Suprapubic skin (tissue), 4 donors: ENCODE measurements around the gene FBXO17. TPM values are rescaled to one million over a fixed set of nuclear protein-coding genes. Genes with fewer than 3 reads are reported as not detected.

Experiments used
- DNase-seq, 2 donors: peaks; one replicate each; pipeline ENCODE4 v3.0.0-alpha.2; 2019; ENCODE audit warnings: low spot score in 2 of 2
- H3K27ac ChIP-seq: fragments of 200-600 bp; sonication (generic); one replicate; pipeline ENCODE4 v1.5.1; 2019
- H3K27me3 ChIP-seq: fragments of 200-600 bp; sonication (generic); one replicate; pipeline ENCODE4 v1.5.1; 2019
- H3K36me3 ChIP-seq: fragments of 200-600 bp; sonication (generic); one replicate; pipeline ENCODE4 v1.5.1; 2019
- H3K4me1 ChIP-seq: fragments of 200-600 bp; sonication (generic); one replicate; pipeline ENCODE4 v1.5.1; 2019
- H3K4me3 ChIP-seq: fragments of 200-600 bp; sonication (generic); one replicate; pipeline ENCODE4 v1.5.1; 2019; ENCODE audit warnings: mild to moderate bottlenecking
- H3K9me3 ChIP-seq: fragments of 200-600 bp; sonication (generic); one replicate; pipeline ENCODE4 v1.5.1; 2019
- EP300 ChIP-seq: sonication (generic); formaldehyde crosslinking; IDR thresholded peaks from one replicate; pipeline ENCODE4 v1.6.1; 2017; ENCODE audit warnings: antibody characterized with exemption
- POLR2A ChIP-seq, 2 donors: fragments of 450-650 bp; IDR thresholded peaks; one replicate each; pipeline ENCODE4 v1.6.1; 2017; ENCODE audit warnings: antibody characterized with exemption in 2 of 2, mild to moderate bottlenecking in 2 of 2, moderate library complexity in 2 of 2
- POLR2AphosphoS5 ChIP-seq, 3 donors: sonication (generic); formaldehyde crosslinking; IDR thresholded peaks; one replicate each; pipeline ENCODE4 v1.6.1; 2017; ENCODE audit warnings: antibody characterized with exemption in 3 of 3
- WGBS: methylation state at CpG from one replicate; pipeline ENCODE4 v1.1.5; 2018; 5-methylcytosine and 5-hydroxymethylcytosine counted together
- total RNA-seq, 4 donors: library from RNA; depleted of rRNA; stranded (reverse); fragments of >200 nt; gene quantifications; one replicate each; pipeline ENCODE4 v1.1.0, GENCODE V29; 2016
- TF ChIP-seq, protein P1 (sequence below), 2 donors: fragments of 200-600 bp in 1 of 2; fragments of 450-650 bp in 1 of 2; sonication (generic) in 1 of 2; IDR thresholded peaks; one replicate each; pipeline ENCODE4 v1.5.1; 2016 to 2019; ENCODE audit warnings: antibody characterized with exemption in 2 of 2, mild to moderate bottlenecking in 1 of 2, moderate library complexity in 1 of 2

The FBXO17 gene
- total RNA-seq, 4 donors from 2014 or later: 11.3 to 35.1 (median 20.4) TPM

DNA sequence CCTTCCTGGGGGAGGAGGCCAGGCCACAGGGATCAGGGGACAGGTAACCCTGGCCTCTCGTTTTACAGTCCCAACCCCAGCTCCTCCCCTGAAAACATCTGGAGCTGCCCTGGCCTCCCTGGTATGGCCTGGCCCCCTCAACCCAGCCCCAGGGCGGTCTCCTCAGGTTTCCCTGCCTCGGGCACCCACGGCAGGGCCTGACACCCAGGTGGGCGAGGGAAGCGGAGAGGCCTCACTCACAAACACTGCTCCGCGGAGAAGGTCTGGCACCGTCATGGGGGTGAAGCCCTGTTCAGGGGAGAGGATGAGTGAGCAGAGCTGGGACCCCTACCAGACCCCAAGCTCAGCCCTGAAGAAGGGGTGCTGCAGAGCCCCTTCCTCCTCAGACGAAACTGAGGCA lies 57.0 kb downstream of the FBXO17 start:
- WGBS: 91% methylated on average over 9 of the region's 10 CpGs
- no peak for DNase-seq
- TF ChIP-seq EP300: no peak
- no peak for TF ChIP-seq POLR2A (IDR thresholded peaks at IDR 0.05)
- TF ChIP-seq, protein P1, sequence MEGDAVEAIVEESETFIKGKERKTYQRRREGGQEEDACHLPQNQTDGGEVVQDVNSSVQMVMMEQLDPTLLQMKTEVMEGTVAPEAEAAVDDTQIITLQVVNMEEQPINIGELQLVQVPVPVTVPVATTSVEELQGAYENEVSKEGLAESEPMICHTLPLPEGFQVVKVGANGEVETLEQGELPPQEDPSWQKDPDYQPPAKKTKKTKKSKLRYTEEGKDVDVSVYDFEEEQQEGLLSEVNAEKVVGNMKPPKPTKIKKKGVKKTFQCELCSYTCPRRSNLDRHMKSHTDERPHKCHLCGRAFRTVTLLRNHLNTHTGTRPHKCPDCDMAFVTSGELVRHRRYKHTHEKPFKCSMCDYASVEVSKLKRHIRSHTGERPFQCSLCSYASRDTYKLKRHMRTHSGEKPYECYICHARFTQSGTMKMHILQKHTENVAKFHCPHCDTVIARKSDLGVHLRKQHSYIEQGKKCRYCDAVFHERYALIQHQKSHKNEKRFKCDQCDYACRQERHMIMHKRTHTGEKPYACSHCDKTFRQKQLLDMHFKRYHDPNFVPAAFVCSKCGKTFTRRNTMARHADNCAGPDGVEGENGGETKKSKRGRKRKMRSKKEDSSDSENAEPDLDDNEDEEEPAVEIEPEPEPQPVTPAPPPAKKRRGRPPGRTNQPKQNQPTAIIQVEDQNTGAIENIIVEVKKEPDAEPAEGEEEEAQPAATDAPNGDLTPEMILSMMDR (IDR thresholded peaks at IDR 0.05): no peak
- TF ChIP-seq POLR2AphosphoS5 (IDR thresholded peaks at IDR 0.05): no peak
- no peaks in the 10 kb centered on the region for H3K4me1 ChIP-seq
- peaks cover 18% of the 10 kb centered on the region for H3K36me3 ChIP-seq
- H3K27me3 ChIP-seq: no peaks in the 10 kb centered on the region
- H3K4me3 ChIP-seq: no peak overlapping the region
- no peak overlapping the region for H3K27ac ChIP-seq
- no peaks in the 10 kb centered on the region for H3K9me3 ChIP-seq

DNA sequence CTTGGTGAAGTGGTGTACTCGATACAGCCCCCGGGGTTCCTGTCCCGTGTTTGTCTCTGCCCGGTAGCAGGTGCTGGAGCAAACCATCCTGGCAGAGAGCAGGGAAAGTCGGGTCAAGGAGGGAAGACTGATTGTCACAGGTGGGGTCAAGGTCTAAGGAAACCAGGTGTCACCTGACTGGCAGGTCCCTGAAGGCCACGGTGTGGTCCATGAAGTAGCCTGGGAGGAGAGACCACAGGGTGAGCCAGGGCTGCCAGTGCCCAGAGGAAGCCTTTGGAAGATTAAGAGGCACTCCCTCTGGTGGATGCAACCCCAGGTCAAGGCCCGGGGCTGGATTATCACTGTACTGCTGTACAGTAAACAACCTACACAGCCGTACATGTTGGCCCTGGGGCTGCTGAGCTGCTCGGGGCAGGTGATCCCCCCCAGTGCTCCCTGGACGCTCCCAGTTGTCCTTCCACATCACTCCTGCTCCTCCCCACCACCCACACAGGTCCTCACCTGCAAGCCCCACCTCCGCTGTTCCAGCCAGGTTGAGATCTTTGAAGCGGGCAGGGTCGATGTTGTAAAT lies 57.5 kb downstream of the FBXO17 start:
- no peak for DNase-seq
- Histone ChIP-seq H3K36me3 (peaks cover 18% of the 10 kb centered on the region), H3K4me3 (no peak overlapping the region), H3K4me1 (no peaks in the 10 kb centered on the region), H3K27me3 (no peaks in the 10 kb centered on the region), H3K27ac (no peak overlapping the region), H3K9me3 (no peaks in the 10 kb centered on the region)
- TF ChIP-seq EP300 (no peak), POLR2A (IDR thresholded peaks at IDR 0.05) (no peak), POLR2AphosphoS5 (IDR thresholded peaks at IDR 0.05) (no peak)
- TF ChIP-seq, protein P1 (IDR thresholded peaks at IDR 0.05): no peak
- 70% methylated on average over 11 of the region's 13 CpGs for WGBS

DNA sequence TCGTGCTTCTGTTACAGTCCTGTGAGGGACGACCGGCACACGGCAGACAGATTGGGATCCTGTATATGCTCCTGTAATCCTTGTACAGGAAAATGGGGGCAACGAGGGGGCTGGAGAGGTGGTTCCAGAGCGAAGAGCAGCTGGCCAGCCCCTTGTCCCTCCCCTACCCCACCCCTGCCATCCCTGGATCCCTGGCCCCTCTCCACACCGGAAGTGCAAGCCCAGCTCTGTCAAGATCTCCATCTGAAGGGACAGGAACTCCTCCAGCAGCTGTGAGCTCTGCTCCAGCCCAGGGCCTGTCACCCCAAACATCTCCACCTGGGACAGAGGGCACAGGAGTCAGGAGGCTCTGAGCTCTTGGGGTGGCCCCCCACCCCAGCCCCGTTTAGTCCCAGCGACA lies 58.0 kb downstream of the FBXO17 start:
- no peaks in the 10 kb centered on the region for H3K4me1 ChIP-seq
- no peaks in the 10 kb centered on the region for H3K9me3 ChIP-seq
- no peaks in the 10 kb centered on the region for H3K27me3 ChIP-seq
- H3K4me3 ChIP-seq: no peak overlapping the region
- no peak for TF ChIP-seq POLR2AphosphoS5 (IDR thresholded peaks at IDR 0.05)
- TF ChIP-seq, protein P1 (IDR thresholded peaks at IDR 0.05): no peak
- TF ChIP-seq EP300: no peak
- TF ChIP-seq POLR2A (IDR thresholded peaks at IDR 0.05): no peak
- H3K36me3 ChIP-seq: peaks cover 18% of the 10 kb centered on the region
- no peak overlapping the region for H3K27ac ChIP-seq
- 74% methylated on average over 9 of the region's 9 CpGs for WGBS
- DNase-seq: no peak

DNA sequence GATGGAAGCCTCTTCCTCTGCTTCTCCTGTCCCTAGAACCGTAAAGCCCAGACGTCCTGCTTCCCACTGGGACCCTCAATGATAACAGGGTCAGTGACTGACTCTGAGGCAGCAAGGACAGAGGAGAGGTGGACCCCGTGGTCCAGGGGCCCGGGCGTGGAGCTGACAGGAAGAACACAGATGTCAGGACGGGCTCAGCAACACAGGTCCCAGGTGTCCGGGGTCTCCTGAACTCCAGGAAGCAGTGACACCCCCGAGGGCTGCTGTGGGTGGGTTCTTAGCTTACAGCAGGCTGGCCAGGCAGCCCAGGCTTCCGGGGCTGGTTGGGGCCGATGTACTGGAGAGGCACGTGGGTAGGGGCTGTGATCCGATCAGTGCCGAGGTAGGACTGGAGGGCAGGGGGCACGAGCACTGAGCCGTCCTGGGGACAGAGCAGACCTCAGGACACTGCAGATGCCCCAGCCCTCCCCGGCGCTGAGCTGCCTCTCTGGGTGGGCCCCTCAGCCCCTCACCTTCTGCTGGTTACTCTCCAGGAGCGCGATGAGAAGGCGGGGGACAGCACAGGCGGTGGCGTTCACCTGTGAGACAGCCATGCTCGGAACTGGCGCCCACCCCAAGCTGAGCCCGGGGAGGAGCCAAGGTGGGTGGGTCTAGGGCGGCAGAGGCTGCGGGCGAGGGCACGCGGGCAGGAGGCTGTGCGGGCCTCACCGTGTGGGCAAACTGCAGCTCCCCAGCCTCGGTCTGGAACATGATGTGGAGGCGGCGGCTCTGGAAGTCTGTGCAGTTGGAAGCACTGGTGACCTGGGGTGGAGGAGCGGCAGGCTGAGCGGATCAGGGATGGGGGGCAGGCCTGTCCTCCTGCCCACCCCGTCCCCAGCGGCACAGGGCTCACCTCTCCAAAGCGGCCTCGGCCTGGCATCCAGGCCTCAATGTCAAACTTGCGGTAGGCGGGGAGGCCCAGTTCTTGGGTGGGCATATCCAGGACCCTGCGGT lies 59.9 kb downstream of the FBXO17 start:
- Histone ChIP-seq H3K4me1 (no peaks in the 10 kb centered on the region), H3K27me3 (no peaks in the 10 kb centered on the region), H3K4me3 (no peak overlapping the region), H3K36me3 (peaks cover 10% of the 10 kb centered on the region), H3K27ac (no peak overlapping the region), H3K9me3 (no peaks in the 10 kb centered on the region)
- DNase-seq: no peak
- no peak for TF ChIP-seq POLR2A (IDR thresholded peaks at IDR 0.05)
- WGBS: 92% methylated on average over 22 of the region's 44 CpGs

DNA sequence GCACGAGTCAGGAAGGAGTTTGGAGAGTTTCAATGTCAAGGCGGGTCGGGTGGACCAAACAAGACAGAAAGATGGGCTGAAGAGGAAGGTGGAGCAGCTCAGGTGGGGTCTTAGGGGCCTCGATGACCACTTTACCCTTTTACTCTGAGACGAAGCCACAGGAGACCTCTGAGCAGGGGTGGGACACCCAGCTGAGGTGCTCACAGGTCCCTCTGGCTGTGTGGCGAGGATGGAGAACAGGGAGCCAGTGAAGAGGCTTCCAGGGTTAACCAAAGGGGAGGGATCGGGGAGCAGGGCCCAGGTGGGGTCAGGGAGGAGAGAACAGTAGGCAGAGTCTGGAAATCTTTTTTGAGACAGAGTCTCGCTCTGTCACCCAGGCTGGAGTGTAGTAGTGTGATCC lies 61.6 kb downstream of the FBXO17 start:
- Histone ChIP-seq H3K36me3 (peaks cover 12% of the 10 kb centered on the region), H3K9me3 (no peaks in the 10 kb centered on the region), H3K27me3 (no peaks in the 10 kb centered on the region), H3K4me1 (no peaks in the 10 kb centered on the region), H3K4me3 (no peak overlapping the region), H3K27ac (no peak overlapping the region)
- 92% methylated on average over 8 of the region's 8 CpGs for WGBS
- TF ChIP-seq, protein P1 (IDR thresholded peaks at IDR 0.05): no peak
- TF ChIP-seq EP300 (no peak), POLR2AphosphoS5 (IDR thresholded peaks at IDR 0.05) (no peak), POLR2A (IDR thresholded peaks at IDR 0.05) (no peak)
- no peak for DNase-seq
